GM18519 (cell line): ENCODE results near the gene TUBA4A.
"Not testable (repeated sequence)": the region's sequence is repeated elsewhere in the genome, so short reads cannot be mapped to it uniquely, and the experiment has no call there.

Experiments used
- ATAC-seq: cut with Tn5 transposase; IDR thresholded peaks from one replicate; pipeline ENCODE4 v1.9.1; 2021; ENCODE audit warnings: mild to moderate bottlenecking, moderate library complexity; ENCODE audit not compliant: unreplicated experiment, low FRiP score

TUBA4A gene

GRCh38 chr2:219271021-219271420 is 17.3 kb upstream of the TUBA4A start:
- ATAC-seq = no peak

GRCh38 chr2:219270055-219270372 is 16.3 kb upstream of the TUBA4A start:
- no peak for ATAC-seq

GRCh38 chr2:219269362-219270054 is 15.8 kb upstream of the TUBA4A start:
- ATAC-seq = no peak

GRCh38 chr2:219268294-219268693 is 14.6 kb upstream of the TUBA4A start:
- no peak for ATAC-seq

GRCh38 chr2:219266886-219267285 is 13.2 kb upstream of the TUBA4A start:
- no peak for ATAC-seq

- no peak for ATAC-seq
Observed at GRCh38 chr2:219266232-219266631, 12.5 kb upstream of the TUBA4A start.

- ATAC-seq = no peak
Observed at GRCh38 chr2:219261024-219261855, 7.5 kb upstream of the TUBA4A start.

GRCh38 chr2:219258942-219259341 is 5.2 kb upstream of the TUBA4A start:
- ATAC-seq = not testable (repeated sequence)

- ATAC-seq = peak; percentile 25
Observed at GRCh38 chr2:219254590-219255201, 978 bp upstream of the TUBA4A start.

- ATAC-seq = peak; percentile 8
Observed at GRCh38 chr2:219252900-219253752, 592 bp downstream of the TUBA4A start, which contains the start of gene TUBA4B. TSS of gene TUBA4B (plus strand) at chr2:219253243. CDS start at chr2:219253408, 165 bp downstream.

GRCh38 chr2:219252570-219252899 is 1.2 kb downstream of the TUBA4A start:
- ATAC-seq = no peak

- no peak for ATAC-seq
Observed at GRCh38 chr2:219252084-219252483, 1.6 kb downstream of the TUBA4A start.

GRCh38 chr2:219251656-219252055 is 2.1 kb downstream of the TUBA4A start:
- no peak for ATAC-seq

- ATAC-seq = no peak
Observed at GRCh38 chr2:219250049-219250781, 3.5 kb downstream of the TUBA4A start.

GRCh38 chr2:219249203-219249980 is 4.3 kb downstream of the TUBA4A start:
- ATAC-seq = no peak

GRCh38 chr2:219248845-219249202 is 4.9 kb downstream of the TUBA4A start:
- no peak for ATAC-seq

- no peak for ATAC-seq
Observed at GRCh38 chr2:219247678-219248642, 5.8 kb downstream of the TUBA4A start.

- no peak for ATAC-seq
Observed at GRCh38 chr2:219246559-219246958, 7.2 kb downstream of the TUBA4A start.
